Measurements from ENCODE around the gene RPGRIP1.

- TF ChIP-seq CTCF (IDR thresholded peaks at IDR 0.05; ENCODE audit: insufficient read depth, low read depth, low read length) = no peak
- no peak for TF ChIP-seq EZH2 (IDR thresholded peaks at IDR 0.05; ENCODE audit: insufficient read depth, low read length)
Observed at GRCh38 chr14:21258005-21258888, 21.6 kb upstream of the RPGRIP1 start.

Data from astrocyte (in vitro differentiated cells and primary cell).